H1 (cell line): ENCODE measurements around the gene CUX1. TPM values are rescaled to one million over a fixed set of nuclear protein-coding genes. Genes with fewer than 3 reads are reported as not detected.
A peak's percentile ranks its signal among the peaks of the same experiment; 100 is the strongest.

Experiments
- CTCF ChIA-PET: fragments of 300-600 bp; sonication (Branson Sonifier 250); formaldehyde crosslinking; loops from one replicate; lab custom pipeline; 2021; ENCODE audit not compliant: partially characterized antibody; lab: Charles Lee
- POLR2A ChIA-PET: fragments of 300-600 bp; sonication (Branson Sonifier 250); formaldehyde crosslinking; loops from one replicate; lab custom pipeline; 2021; ENCODE audit warnings: inconsistent platforms; ENCODE audit not compliant: partially characterized antibody; lab: Charles Lee
- DNase-seq, 2 experiments: peaks; one replicate each; pipeline versions ENCODE4 v3.0.0 to v3.0.0-alpha.2; 2010 to 2022; ENCODE audit warnings: low spot score in 2 of 2, low read depth in 1 of 2, mixed read lengths in 1 of 2
- FAIRE-seq: peaks from 2 replicates; lab custom pipeline; 2011; peaks lifted over from hg19 to GRCh38; lab: Jason Lieb, UNC
- H2AFZ ChIP-seq: 2 replicates; pipeline ENCODE4 v1.8.1; 2012; ENCODE audit warnings: low read length, inconsistent platforms
- H2AK5ac ChIP-seq: 2 replicates; pipeline ENCODE4 v1.6.1; 2013; ENCODE audit warnings: low read depth, low read length
- H2BK120ac ChIP-seq: replicated peaks from 2 replicates; pipeline ENCODE3; 2013; ENCODE audit warnings: low read depth, low read length, inconsistent platforms
- H2BK12ac ChIP-seq: 2 replicates; pipeline ENCODE4 v1.6.1; 2013; ENCODE audit warnings: low read depth, low read length
- H2BK15ac ChIP-seq: 2 replicates; pipeline ENCODE4 v1.6.1; 2013; ENCODE audit warnings: low read length
- H2BK20ac ChIP-seq: 2 replicates; pipeline ENCODE4 v1.6.1; 2013; ENCODE audit warnings: low read length
- H2BK5ac ChIP-seq: 2 replicates; pipeline ENCODE4 v1.6.1; 2013; ENCODE audit warnings: low read depth, low read length
- H3K14ac ChIP-seq: 2 replicates; pipeline ENCODE4 v1.6.1; 2013; ENCODE audit warnings: inconsistent platforms; ENCODE audit not compliant: insufficient read length
- H3K18ac ChIP-seq: 2 replicates; pipeline ENCODE4 v1.6.1; 2013; ENCODE audit warnings: low read length; ENCODE audit errors: extremely low read depth
- H3K23ac ChIP-seq: 2 replicates; pipeline ENCODE4 v1.6.1; 2013; ENCODE audit warnings: inconsistent platforms; ENCODE audit not compliant: insufficient read length
- H3K23me2 ChIP-seq: 2 replicates; pipeline ENCODE4 v1.6.1; 2013; ENCODE audit warnings: low read depth, low read length
- H3K27ac ChIP-seq: 2 replicates; pipeline ENCODE4 v1.6.1; 2011; ENCODE audit warnings: low read depth, low read length, inconsistent platforms
- H3K27me3 ChIP-seq, 4 experiments: replicated peaks in 1 of 4; 1 replicate in 1 of 4; 2 replicates in 3 of 4; pipeline versions ENCODE4 v1.6.1 to v1.8.1; 2011 to 2013; ENCODE audit warnings: low read length in 3 of 4, mild to moderate bottlenecking in 3 of 4, inconsistent platforms in 2 of 4, mixed read lengths in 2 of 4, moderate library complexity in 1 of 4; ENCODE audit not compliant: control insufficient read depth in 3 of 4, insufficient read depth in 3 of 4; ENCODE audit errors: extremely low read depth in 1 of 4
- H3K36me3 ChIP-seq, 4 experiments: 2 replicates each; pipeline versions ENCODE4 v1.6.1 to v1.8.1; 2011 to 2013; ENCODE audit warnings: mild to moderate bottlenecking in 4 of 4, low read length in 3 of 4, moderate library complexity in 2 of 4, control low read depth in 1 of 4, inconsistent platforms in 1 of 4; ENCODE audit not compliant: insufficient read depth in 4 of 4, control insufficient read depth in 2 of 4
- H3K4ac ChIP-seq: replicated peaks from 2 replicates; pipeline ENCODE3; 2013; ENCODE audit warnings: low read length, low read depth, mixed read lengths, inconsistent platforms; ENCODE audit not compliant: insufficient read length
- H3K4me1 ChIP-seq, 4 experiments: replicated peaks in 1 of 4; 1 replicate in 1 of 4; 2 replicates in 3 of 4; pipeline versions ENCODE4 v1.6.1 to v1.8.1; 2011 to 2013; ENCODE audit warnings: low read length in 3 of 4, inconsistent platforms in 2 of 4, mixed read lengths in 1 of 4; ENCODE audit not compliant: insufficient read depth in 4 of 4, control insufficient read depth in 3 of 4
- H3K4me2 ChIP-seq, 2 experiments: 2 replicates each; pipeline versions ENCODE4 v1.6.1 to v1.8.1; 2011 to 2013; ENCODE audit warnings: low read depth in 2 of 2, low read length in 2 of 2, control low read depth in 1 of 2, inconsistent platforms in 1 of 2, mild to moderate bottlenecking in 1 of 2; ENCODE audit not compliant: insufficient read depth in 1 of 2
- H3K4me3 ChIP-seq, 4 experiments: fragments of 200-600, 300-600 bp in 1 of 4; sonication (generic), shearing (Covaris generic), sonication (Bioruptor Twin) in 1 of 4; 2 replicates each; pipeline versions ENCODE4 v1.5.1 to v1.8.1; 2011 to 2016; ENCODE audit warnings: low read length in 4 of 4, low read depth in 3 of 4, control low read depth in 2 of 4, inconsistent platforms in 2 of 4, mild to moderate bottlenecking in 2 of 4, mixed read lengths in 1 of 4, moderate library complexity in 1 of 4; ENCODE audit not compliant: insufficient read depth in 2 of 4; ENCODE audit errors: extremely low read depth in 1 of 4
- H3K56ac ChIP-seq: replicated peaks from 2 replicates; pipeline ENCODE3; 2013; ENCODE audit warnings: low read depth, mild to moderate bottlenecking, mixed read lengths, low read length, inconsistent platforms; ENCODE audit not compliant: insufficient read length
- H3K79me1 ChIP-seq: 2 replicates; pipeline ENCODE4 v1.6.1; 2013; ENCODE audit warnings: low read depth, low read length, control low read depth
- H3K79me2 ChIP-seq, 2 experiments: 2 replicates each; pipeline versions ENCODE4 v1.6.1 to v1.8.1; 2012 to 2013; ENCODE audit warnings: low read length in 2 of 2, mild to moderate bottlenecking in 2 of 2, inconsistent platforms in 1 of 2; ENCODE audit not compliant: insufficient read depth in 2 of 2, control insufficient read depth in 1 of 2
- H3K9ac ChIP-seq, 4 experiments: replicated peaks in 1 of 4; 1 replicate in 1 of 4; 2 replicates in 3 of 4; pipeline versions ENCODE4 v1.6.1 to v1.8.1; 2011 to 2013; ENCODE audit warnings: low read depth in 3 of 4, low read length in 3 of 4, control low read depth in 2 of 4, mild to moderate bottlenecking in 2 of 4, moderate library complexity in 2 of 4, inconsistent platforms in 1 of 4; ENCODE audit errors: extremely low read depth in 1 of 4
- H3K9me3 ChIP-seq, 2 experiments: 2 replicates each; pipeline versions ENCODE4 v1.6.1 to v1.8.1; 2012 to 2013; ENCODE audit warnings: mild to moderate bottlenecking in 2 of 2, moderate library complexity in 2 of 2, control low read depth in 1 of 2, inconsistent platforms in 1 of 2, low read depth in 1 of 2, low read length in 1 of 2, mixed read lengths in 1 of 2; ENCODE audit not compliant: insufficient read depth in 2 of 2
- H4K20me1 ChIP-seq, 2 experiments: replicated peaks in 1 of 2; 2 replicates each; pipeline versions ENCODE3 to v1.8.1; 2011 to 2013; ENCODE audit warnings: inconsistent platforms in 2 of 2, low read length in 2 of 2, mild to moderate bottlenecking in 1 of 2; ENCODE audit not compliant: insufficient read depth in 2 of 2, control insufficient read depth in 1 of 2
- H4K5ac ChIP-seq: 2 replicates; pipeline ENCODE4 v1.6.1; 2013; ENCODE audit warnings: low read length, low read depth, mixed read lengths, inconsistent platforms; ENCODE audit not compliant: insufficient read length
- H4K8ac ChIP-seq: 2 replicates; pipeline ENCODE4 v1.8.0; 2013; ENCODE audit warnings: mild to moderate bottlenecking, moderate library complexity, low read length, inconsistent platforms; ENCODE audit not compliant: insufficient read depth; ENCODE audit errors: extremely low read depth
- H4K91ac ChIP-seq: replicated peaks from 2 replicates; pipeline ENCODE3; 2013; ENCODE audit warnings: low read length, mixed read lengths, inconsistent platforms; ENCODE audit not compliant: insufficient read length
- BACH1 ChIP-seq: IDR thresholded peaks from 2 replicates; pipeline ENCODE4 v1.6.1; 2012; ENCODE audit warnings: low read length, improper control_type of control experiment
- GABPA ChIP-seq: IDR thresholded peaks from 2 replicates; pipeline ENCODE4 v1.6.1; 2011; ENCODE audit warnings: mild to moderate bottlenecking, low read length, moderate library complexity, borderline replicate concordance; ENCODE audit not compliant: insufficient read depth
- HDAC6 ChIP-seq: IDR thresholded peaks from one replicate; pipeline ENCODE4 v1.7.1; 2012; ENCODE audit warnings: low read depth, mild to moderate bottlenecking, inconsistent platforms, low read length, moderate library complexity
- KDM1A ChIP-seq: fragments of 200-600, 300-600 bp; sonication (generic); IDR thresholded peaks from 2 replicates; pipeline ENCODE4 v1.7.1; 2016; ENCODE audit warnings: mild to moderate bottlenecking, low read length, borderline replicate concordance
- RXRA ChIP-seq: IDR thresholded peaks from 2 replicates; pipeline ENCODE4 v1.6.1; 2011; ENCODE audit warnings: low read depth, mild to moderate bottlenecking, low read length, moderate library complexity; ENCODE audit not compliant: insufficient read depth
- SP2 ChIP-seq: IDR thresholded peaks from 2 replicates; pipeline ENCODE4 v1.6.1; 2012; ENCODE audit warnings: mild to moderate bottlenecking, low read length, inconsistent platforms
- SUZ12 ChIP-seq: fragments of 200-600 bp; sonication (generic); IDR thresholded peaks from 2 replicates; pipeline ENCODE4 v1.6.1; 2012; ENCODE audit warnings: mild to moderate bottlenecking, inconsistent platforms, low read length, moderate library complexity, mixed read lengths
- TAF1 ChIP-seq: IDR thresholded peaks from 2 replicates; pipeline ENCODE4 v1.6.1; 2011; ENCODE audit warnings: mild to moderate bottlenecking, low read depth, low read length
- TBP ChIP-seq: IDR thresholded peaks from 2 replicates; pipeline ENCODE4 v1.6.1; 2011; ENCODE audit warnings: low read depth, low read length, improper control_type of control experiment
- USF2 ChIP-seq: IDR thresholded peaks from 2 replicates; pipeline ENCODE4 v1.6.1; 2011; ENCODE audit warnings: low read length, improper control_type of control experiment
- WGBS, 2 experiments: shearing (Covaris generic) in 1 of 2; methylation state at CpG; one replicate each; pipeline versions ENCODE4 v1.1.6 to v1.1.7; 2013 to 2015; ENCODE audit warnings: low lambda C conversion rate in 2 of 2, mixed read lengths in 2 of 2, inconsistent platforms in 1 of 2, low coverage in 1 of 2, missing lambda C conversion rate in 1 of 2; ENCODE audit not compliant: insufficient replicate concordance in 2 of 2, insufficient coverage in 1 of 2, insufficient read length in 1 of 2; ENCODE audit errors: extremely low coverage in 1 of 2, missing lambda C conversion rate in 1 of 2; 5-methylcytosine and 5-hydroxymethylcytosine counted together
- polyA plus RNA-seq, 7 experiments: library from polyadenylated mRNA; depleted of rRNA in 3 of 7; stranded (reverse) in 5 of 7; unstranded in 2 of 7; fragments of >200 nt in 5 of 7; fragments of 200-250 nt in 2 of 7; gene quantifications; 1 replicate in 5 of 7; 2 replicates in 1 of 7; 4 replicates in 1 of 7; pipeline versions ENCODE4 v1.2.1 to v1.2.3, GENCODE V29; 2011 to 2013; ENCODE audit warnings: missing spikeins in 2 of 7, mixed read lengths in 2 of 7
- total RNA-seq: library from RNA; stranded (reverse); fragmentation: NEBNext Ultra II Directional; extraction: Animal tissue kit (Norgen Biotek cat#: 25700); gene quantifications from 2 replicates; pipeline ENCODE4 v1.2.1, GENCODE V29; 2021

The CUX1 gene
- total and polyA plus RNA-seq, 2 of the 8 experiments (the other 6 are each of a cell fraction or from before 2014, with no cell fraction given) = 21.6 to 65.9 TPM

- no peak overlapping the region for H2BK20ac ChIP-seq
- WGBS, 2 experiments = 3% methylated on average over 44 of the region's 89 CpGs; no CpG with 5 or more reads in 1 of the 2 experiments
- H3K27ac ChIP-seq = no peak overlapping the region
- ChIA-PET CTCF (interaction anchor here (1.0 to 1.6 kb wide), 5 partner anchors 10 to 272 kb away, joined by 3 to 9 read pairs (median 4); no protein-coding TSS in a partner anchor), POLR2A (interaction anchor here (0.5 to 1.2 kb wide), 4 partner anchors 10 to 274 kb away, joined by 3 to 4 read pairs (median 4); no protein-coding TSS in a partner anchor)
- H3K36me3 ChIP-seq = no peaks in the 10 kb centered on the region
- no peak overlapping the region for H3K23ac ChIP-seq
- H2BK15ac ChIP-seq = 0 out of 2 replicates have a peak overlapping the region, but pooled peaks have one; percentile 95
- H3K4me2 ChIP-seq = peak overlapping the region; percentile 91 to 95
- H3K27me3 ChIP-seq = peaks cover 0 to 14% (median 7%) of the 10 kb centered on the region in 4 experiments; a peak in 6 of 7 replicates
- H2BK5ac ChIP-seq = peak overlapping the region; percentile 52; the same call in 1 of the 2 replicates
- no peak overlapping the region for H3K14ac ChIP-seq
- H2BK120ac ChIP-seq = peak overlapping the region; percentile 61
- no peaks in the 10 kb centered on the region for H3K79me1 ChIP-seq
- H2BK12ac ChIP-seq = peak overlapping the region; percentile 68; the same call in 1 of the 2 replicates
- peaks cover 9 to 12% of the 10 kb centered on the region in 2 experiments for H4K20me1 ChIP-seq
- no peak overlapping the region for H3K56ac ChIP-seq
- no peak overlapping the region for H2AFZ ChIP-seq
- H3K4me3 ChIP-seq = peak overlapping the region; percentile 54 to 88 (median 65)
- peak overlapping the region; percentile 83 for H4K91ac ChIP-seq
- no peaks in the 10 kb centered on the region for H3K9me3 ChIP-seq
- no peak overlapping the region for H2AK5ac ChIP-seq
- no peak for FAIRE-seq
- H3K4ac ChIP-seq = peak overlapping the region; percentile 88
- H3K23me2 ChIP-seq = peaks cover 9% of the 10 kb centered on the region; the same call in 1 of the 2 replicates
- peak overlapping the region; percentile 95 for H3K18ac ChIP-seq
- peak in 1 of 2 experiments; percentile 83 for DNase-seq
- H3K79me2 ChIP-seq = peaks cover 14 to 37% of the 10 kb centered on the region in 2 experiments
- peak overlapping the region; percentile 13 for H4K5ac ChIP-seq
- H3K9ac ChIP-seq = peak overlapping the region in 2 of 4 experiments; percentile 20 to 38; a peak in 3 of 7 replicates
- peak overlapping the region; percentile 87 for H4K8ac ChIP-seq
- H3K4me1 ChIP-seq = peaks cover 6 to 19% (median 8%) of the 10 kb centered on the region in 4 experiments
- TF ChIP-seq SP2 (no peak), SUZ12 (peak; percentile 38), BACH1 (peak; percentile 54; the same call in 1 of the 2 replicates), GABPA (no peak), HDAC6 (no peak), USF2 (no peak), RXRA (no peak), KDM1A (peak; percentile 34; the same call in 1 of the 2 replicates), TAF1 (no peak), TBP (no peak)
Measured at GRCh38 chr7:101814991-101815825, 2.2 kb upstream of the CUX1 start.
